ENCODE results near the gene SSC5D.

DNA sequence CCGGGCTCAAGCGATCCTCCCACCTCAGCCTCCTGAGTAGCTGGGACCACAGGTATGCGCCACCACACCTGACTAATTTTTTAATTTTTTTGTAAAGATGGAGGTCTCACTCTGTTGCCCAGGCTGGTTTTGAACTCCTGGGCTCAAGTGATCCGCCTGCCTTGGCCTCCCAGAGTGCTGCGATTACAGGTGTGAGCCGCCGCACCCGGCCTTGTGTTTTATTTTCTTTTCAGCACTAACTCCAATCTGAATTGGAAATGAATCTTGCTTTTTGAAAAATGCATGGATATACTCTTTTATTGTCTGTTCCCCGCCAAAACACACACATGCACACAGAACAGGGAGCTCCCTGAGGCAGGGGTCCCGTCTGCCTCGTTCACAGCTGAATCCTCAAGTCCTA is 25.5 kb upstream of the SSC5D start:
- TF ChIP-seq SUZ12 (IDR thresholded peaks at IDR 0.05) (no peak), ZNF384 (IDR thresholded peaks at IDR 0.05) (no peak), TARDBP (IDR thresholded peaks at IDR 0.05) (no peak), ELF4 (IDR thresholded peaks at IDR 0.05) (no peak), HDGF (IDR thresholded peaks at IDR 0.05; ENCODE audit: borderline replicate concordance) (no peak), NFRKB (IDR thresholded peaks at IDR 0.05) (no peak), FOXM1 (IDR thresholded peaks at IDR 0.05; ENCODE audit: borderline replicate concordance) (no peak), FOXA1 (IDR thresholded peaks at IDR 0.05) (no peak), L3MBTL2 (conservative IDR thresholded peaks at IDR 0.05) (no peak), ARNT (IDR thresholded peaks at IDR 0.05) (no peak), SP1 (IDR thresholded peaks at IDR 0.05) (no peak)

Measured in HEK293T (cell line).